SH-SY5Y (cell line): ENCODE data around the gene KBTBD7.

Experiments used
- GATA2 ChIP-seq: IDR thresholded peaks from 2 replicates; pipeline ENCODE4 v1.6.1; 2011; ENCODE audit warnings: mild to moderate bottlenecking, low read depth, low read length
- GATA3 ChIP-seq: IDR thresholded peaks from 2 replicates; pipeline ENCODE4 v1.6.1; 2011; ENCODE audit warnings: low read depth, mild to moderate bottlenecking, low read length, moderate library complexity

KBTBD7 gene

DNA sequence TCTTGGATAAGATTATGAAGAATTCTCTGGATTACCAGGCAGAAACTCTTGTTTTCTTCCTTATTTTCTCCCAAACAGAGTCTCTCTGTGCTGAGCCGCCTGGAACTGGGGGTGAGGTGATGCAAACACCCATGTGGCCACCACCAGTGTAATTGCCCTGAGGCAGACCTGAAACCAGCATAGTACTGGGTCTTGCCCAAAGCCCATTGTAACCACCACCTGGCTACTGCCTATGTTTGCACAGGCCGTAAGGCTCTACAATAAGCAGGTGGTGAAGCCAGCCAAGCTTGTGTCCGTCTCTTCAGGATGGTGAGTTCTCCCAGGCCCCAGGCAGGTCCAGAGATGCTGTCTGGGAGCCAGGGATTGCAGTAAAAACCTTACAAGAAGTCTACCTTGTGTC is 18.9 kb upstream of the KBTBD7 start:
- TF ChIP-seq GATA2 (no peak), GATA3 (no peak)

DNA sequence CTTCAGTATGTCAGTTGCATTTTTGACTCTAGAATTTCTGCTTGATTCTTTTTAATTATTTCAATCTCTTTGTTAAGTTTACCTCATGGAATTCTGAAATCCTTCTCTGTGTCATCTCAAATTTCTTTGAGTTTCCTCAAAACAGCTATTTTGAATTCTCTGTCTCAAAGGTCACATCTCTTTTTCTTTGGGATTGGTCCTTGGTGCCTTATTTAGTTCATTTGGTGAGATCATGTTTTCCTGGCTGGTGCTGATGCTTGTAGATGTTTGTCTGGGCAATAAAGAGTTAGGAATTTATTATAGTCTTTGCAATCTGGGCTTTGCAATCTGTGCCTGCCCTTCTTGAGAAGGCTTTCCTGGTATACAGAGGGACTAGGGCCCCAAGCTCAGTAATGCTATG is 18.5 kb upstream of the KBTBD7 start:
- TF ChIP-seq GATA3 (no peak), GATA2 (no peak)

DNA sequence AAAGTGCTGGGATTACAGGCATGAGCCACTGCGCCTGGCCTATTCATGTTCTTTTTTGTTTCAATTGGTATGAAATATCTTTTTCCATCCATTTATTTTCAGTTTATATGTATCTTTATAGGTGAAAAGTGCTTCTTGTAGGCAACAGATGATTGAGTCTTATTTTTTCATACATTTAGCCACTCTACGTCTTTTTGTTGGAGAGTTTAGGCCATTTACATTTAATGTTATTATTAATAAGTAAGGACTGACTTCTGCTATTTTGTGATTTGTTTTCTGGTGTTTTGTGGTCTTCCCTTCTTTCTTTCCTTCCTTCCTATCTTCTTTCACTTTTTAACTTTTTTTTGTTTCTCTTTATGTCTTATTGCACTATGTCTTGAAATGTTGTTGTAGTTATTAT is 16.7 kb upstream of the KBTBD7 start:
- TF ChIP-seq GATA3 (no peak), GATA2 (no peak)

- no peak for TF ChIP-seq GATA3
- no peak for TF ChIP-seq GATA2
Observed at GRCh38 chr13:41206467-41206866, 12.1 kb upstream of the KBTBD7 start.

GRCh38 chr13:41203810-41204209 is 9.4 kb upstream of the KBTBD7 start:
- TF ChIP-seq GATA3 (no peak), GATA2 (no peak)

GRCh38 chr13:41200126-41200525 is 5.8 kb upstream of the KBTBD7 start:
- no peak for TF ChIP-seq GATA2
- no peak for TF ChIP-seq GATA3

DNA sequence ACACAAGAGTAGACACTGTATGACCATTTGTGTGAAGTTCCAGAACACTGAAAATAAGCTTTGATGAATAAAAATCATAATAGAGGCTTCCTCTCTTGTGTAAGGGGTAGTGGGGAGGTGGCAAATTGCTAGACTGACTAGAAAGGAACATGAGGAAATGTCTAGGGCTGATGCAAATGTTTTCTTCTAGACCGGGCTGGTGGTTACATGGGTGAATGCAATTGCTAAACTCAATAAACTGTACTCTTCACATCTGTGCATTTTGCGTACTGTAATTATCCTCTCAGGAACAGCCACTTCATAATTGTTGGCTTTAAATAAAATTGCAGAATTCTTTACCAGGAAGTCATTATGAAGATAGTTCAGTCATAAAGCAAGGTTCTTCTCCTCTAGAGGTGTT is 5.2 kb upstream of the KBTBD7 start:
- TF ChIP-seq GATA3 = no peak
- TF ChIP-seq GATA2 = no peak

DNA sequence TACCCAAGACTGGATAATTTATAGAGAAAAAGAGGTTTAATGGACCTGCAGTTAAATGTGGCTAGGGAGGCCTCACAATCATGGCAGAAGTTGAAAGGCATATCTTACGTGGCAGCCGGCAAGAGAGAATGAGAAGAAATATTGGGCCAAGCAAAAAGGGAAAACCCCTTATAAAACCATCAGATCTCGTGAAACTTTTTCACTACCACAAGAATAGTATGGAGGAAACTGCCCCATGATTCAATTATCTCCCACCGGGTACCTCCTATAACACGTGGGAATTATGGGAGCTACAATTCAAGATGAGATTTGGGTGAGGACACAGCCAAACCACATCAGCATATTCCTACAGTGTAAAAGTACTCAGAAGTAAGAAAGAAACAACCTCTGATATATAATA is 4.7 kb upstream of the KBTBD7 start:
- TF ChIP-seq GATA3 = no peak
- TF ChIP-seq GATA2 = no peak

GRCh38 chr13:41196620-41197019 is 2.3 kb upstream of the KBTBD7 start:
- TF ChIP-seq GATA3 (no peak), GATA2 (no peak)

GRCh38 chr13:41196011-41196410 is 1.6 kb upstream of the KBTBD7 start:
- TF ChIP-seq GATA3 (peak; percentile 48; the same call in 1 of the 2 replicates), GATA2 (no peak)

GRCh38 chr13:41193469-41193868 is 900 bp downstream of the KBTBD7 start:
- no peak for TF ChIP-seq GATA3
- TF ChIP-seq GATA2 = no peak

- TF ChIP-seq GATA3 (no peak), GATA2 (no peak)
Observed at GRCh38 chr13:41188584-41188983, 5.8 kb downstream of the KBTBD7 start.

DNA sequence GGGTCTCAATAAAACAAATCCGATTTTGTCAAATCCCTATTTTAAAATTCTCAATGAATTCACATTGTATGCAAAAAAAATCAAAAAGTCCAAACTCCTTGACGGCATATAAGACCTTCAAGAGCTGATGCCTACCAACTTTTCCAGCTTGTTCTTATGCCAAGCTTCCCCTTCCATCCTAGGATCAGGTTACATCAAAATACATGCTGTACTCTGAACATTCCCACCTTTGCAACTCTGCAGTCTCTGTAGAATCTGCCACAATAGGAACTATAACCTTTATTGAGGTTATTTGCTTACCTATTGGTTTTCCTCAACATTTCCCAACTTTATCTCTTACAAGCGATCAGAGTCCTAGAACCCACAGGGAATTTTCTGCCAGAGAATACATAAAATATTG is 7.9 kb downstream of the KBTBD7 start:
- TF ChIP-seq GATA3 = no peak
- TF ChIP-seq GATA2 = no peak

DNA sequence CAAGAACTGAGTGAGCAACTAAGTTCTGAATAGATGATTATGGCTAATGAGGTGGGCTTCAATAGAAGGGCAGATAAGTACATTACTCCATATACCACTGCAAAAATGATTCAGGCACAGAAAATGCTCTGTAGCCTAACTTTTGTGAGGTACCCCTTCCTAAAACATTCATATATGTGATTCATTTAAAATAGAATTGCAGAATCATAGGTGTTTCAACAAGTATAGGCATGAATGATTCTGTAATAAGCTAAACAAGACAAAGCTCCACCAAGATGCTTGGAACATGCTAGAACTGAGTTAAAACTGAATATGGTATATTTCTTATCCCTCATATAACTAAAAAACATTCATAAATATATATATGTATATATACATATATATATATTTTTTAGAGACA is 12.1 kb downstream of the KBTBD7 start:
- TF ChIP-seq GATA2 (no peak), GATA3 (no peak)

DNA sequence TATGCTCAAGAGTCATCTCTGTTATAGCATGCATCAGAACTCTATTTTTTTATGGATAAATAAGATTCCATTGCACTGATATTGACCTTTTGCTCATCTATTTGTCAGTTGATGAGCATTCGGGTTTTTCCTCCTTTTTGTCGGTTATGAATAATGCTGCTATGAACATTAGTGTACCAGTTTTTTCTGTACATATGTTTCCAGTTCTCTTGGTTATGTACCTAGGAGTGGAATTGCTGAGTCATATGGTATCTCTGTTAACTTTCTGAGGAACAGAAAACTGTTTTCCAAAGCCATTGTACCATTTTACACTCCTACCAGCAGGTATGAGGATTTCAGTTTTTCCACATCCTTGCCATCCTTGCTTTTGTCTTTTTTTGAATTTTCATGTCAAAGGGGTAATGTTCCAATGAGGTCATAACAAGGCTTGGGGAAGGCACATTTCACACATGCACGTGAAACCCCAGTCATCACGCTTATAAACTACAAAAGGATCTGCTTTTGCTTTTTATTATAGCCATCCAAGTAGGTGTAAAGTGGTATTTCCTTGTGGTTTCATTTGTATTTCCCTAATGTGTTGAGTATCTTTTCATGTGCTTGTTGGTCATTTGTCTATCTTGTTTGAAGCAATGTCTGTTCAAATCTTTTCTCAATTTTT is 14.6 kb downstream of the KBTBD7 start:
- TF ChIP-seq GATA3 (no peak), GATA2 (no peak)

- TF ChIP-seq GATA2 = no peak
- TF ChIP-seq GATA3 = no peak
Observed at GRCh38 chr13:41178040-41178439, 16.3 kb downstream of the KBTBD7 start.

DNA sequence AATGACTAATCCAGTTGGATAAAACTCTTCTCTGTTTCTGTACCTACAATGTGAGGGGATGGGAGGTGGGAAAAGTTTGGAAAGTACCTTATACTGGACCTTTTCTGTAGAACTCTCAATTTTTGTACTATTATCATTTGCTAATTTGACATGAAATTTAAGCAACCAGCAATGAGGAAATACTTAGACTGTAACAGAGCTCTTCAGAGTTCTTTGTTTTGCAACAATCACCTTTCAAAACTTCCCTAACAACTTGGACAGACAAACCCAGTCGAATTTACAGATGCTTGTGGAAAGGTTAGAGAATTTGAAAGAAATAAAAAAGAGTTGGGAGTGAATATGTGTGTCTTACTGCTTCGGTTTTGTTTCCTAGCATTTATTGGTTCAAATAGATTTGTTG is 16.8 kb downstream of the KBTBD7 start:
- TF ChIP-seq GATA3 = no peak
- no peak for TF ChIP-seq GATA2
